NCI-H2196 treated with DMSO at 0.1 percent for 48 hours (cell line): ENCODE data around the gene ODR4.
"Not testable (repeated sequence)": the region's sequence is repeated elsewhere in the genome, so short reads cannot be mapped to it uniquely, and the experiment has no call there.

Source experiments
- DNase-seq: peaks from one replicate; lab custom pipeline; 2025; ENCODE audit not compliant: unreplicated experiment; lab: John Stamatoyannopoulos, UW

ODR4 gene

GRCh38 chr1:186420923-186421322 lies 45.3 kb downstream of the ODR4 start:
- no peak for DNase-seq

- no peak for DNase-seq
Observed at GRCh38 chr1:186421446-186421845, 45.8 kb downstream of the ODR4 start.

GRCh38 chr1:186424539-186424938 lies 48.9 kb downstream of the ODR4 start:
- DNase-seq = no peak

GRCh38 chr1:186426118-186426517 lies 50.5 kb downstream of the ODR4 start:
- DNase-seq = no peak

- DNase-seq = no peak
Observed at GRCh38 chr1:186429017-186429416, 53.4 kb downstream of the ODR4 start.

GRCh38 chr1:186435336-186435735 lies 59.7 kb downstream of the ODR4 start:
- DNase-seq = no peak

- DNase-seq = no peak
Observed at GRCh38 chr1:186438567-186438966, 62.9 kb downstream of the ODR4 start.

GRCh38 chr1:186440584-186440983 lies 64.9 kb downstream of the ODR4 start:
- no peak for DNase-seq

GRCh38 chr1:186442651-186443375 lies 67.2 kb downstream of the ODR4 start:
- DNase-seq = no peak

- no peak for DNase-seq
Observed at GRCh38 chr1:186443638-186444037, 68.0 kb downstream of the ODR4 start.

GRCh38 chr1:186446152-186446551 lies 70.5 kb downstream of the ODR4 start:
- no peak for DNase-seq

GRCh38 chr1:186454981-186455380 lies 79.3 kb downstream of the ODR4 start:
- DNase-seq = no peak

- no peak for DNase-seq
Observed at GRCh38 chr1:186456729-186457255, 81.2 kb downstream of the ODR4 start.

GRCh38 chr1:186459161-186459560 lies 83.5 kb downstream of the ODR4 start:
- not testable (repeated sequence) for DNase-seq

GRCh38 chr1:186461014-186461413 lies 85.4 kb downstream of the ODR4 start, which contains the start of gene PDC:
Gene PDC (minus strand): TSS chr1:186461114. CDS start chr1:186449459, 11,655 bp downstream.
- DNase-seq = no peak

- DNase-seq = no peak
Observed at GRCh38 chr1:186463511-186463910, 87.9 kb downstream of the ODR4 start.

GRCh38 chr1:186463926-186464325 lies 88.3 kb downstream of the ODR4 start:
- DNase-seq = no peak

GRCh38 chr1:186465491-186465890 lies 89.9 kb downstream of the ODR4 start:
- not testable (repeated sequence) for DNase-seq

- DNase-seq = no peak
Observed at GRCh38 chr1:186465946-186466345, 90.3 kb downstream of the ODR4 start.
